ENCODE results near the gene WRAP73.

DNA sequence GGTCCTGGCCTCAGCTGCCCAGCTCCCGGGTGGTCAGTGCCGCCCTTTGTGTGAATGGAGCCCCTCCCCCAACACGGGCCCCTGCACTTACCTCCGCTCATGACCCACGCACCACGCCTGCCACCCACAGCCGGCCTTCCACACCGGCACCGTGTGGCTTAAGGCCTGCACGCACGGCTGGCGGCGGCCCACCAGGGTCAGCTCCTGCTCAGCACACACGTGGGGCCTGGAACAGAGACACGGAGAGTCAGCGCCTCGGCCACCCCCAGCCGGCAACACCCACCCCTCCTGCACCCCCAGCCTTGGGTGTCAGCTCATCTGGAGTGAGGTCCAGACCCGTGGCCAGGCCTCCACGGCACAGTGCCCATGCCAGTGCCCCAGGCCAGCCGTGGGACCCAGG is 47.5 kb downstream of the WRAP73 start:
- TF ChIP-seq, protein P1, sequence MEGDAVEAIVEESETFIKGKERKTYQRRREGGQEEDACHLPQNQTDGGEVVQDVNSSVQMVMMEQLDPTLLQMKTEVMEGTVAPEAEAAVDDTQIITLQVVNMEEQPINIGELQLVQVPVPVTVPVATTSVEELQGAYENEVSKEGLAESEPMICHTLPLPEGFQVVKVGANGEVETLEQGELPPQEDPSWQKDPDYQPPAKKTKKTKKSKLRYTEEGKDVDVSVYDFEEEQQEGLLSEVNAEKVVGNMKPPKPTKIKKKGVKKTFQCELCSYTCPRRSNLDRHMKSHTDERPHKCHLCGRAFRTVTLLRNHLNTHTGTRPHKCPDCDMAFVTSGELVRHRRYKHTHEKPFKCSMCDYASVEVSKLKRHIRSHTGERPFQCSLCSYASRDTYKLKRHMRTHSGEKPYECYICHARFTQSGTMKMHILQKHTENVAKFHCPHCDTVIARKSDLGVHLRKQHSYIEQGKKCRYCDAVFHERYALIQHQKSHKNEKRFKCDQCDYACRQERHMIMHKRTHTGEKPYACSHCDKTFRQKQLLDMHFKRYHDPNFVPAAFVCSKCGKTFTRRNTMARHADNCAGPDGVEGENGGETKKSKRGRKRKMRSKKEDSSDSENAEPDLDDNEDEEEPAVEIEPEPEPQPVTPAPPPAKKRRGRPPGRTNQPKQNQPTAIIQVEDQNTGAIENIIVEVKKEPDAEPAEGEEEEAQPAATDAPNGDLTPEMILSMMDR (IDR thresholded peaks at IDR 0.05; ENCODE audit: insufficient read depth, low read depth, low read length), result no peak
- no peak for TF ChIP-seq EZH2 (IDR thresholded peaks at IDR 0.05; ENCODE audit: insufficient read depth, low read length)
